ENCODE measurements around the gene EDNRB. TPM values are rescaled to one million over a fixed set of nuclear protein-coding genes. Genes with fewer than 3 reads are reported as not detected.

The EDNRB gene
- total RNA-seq, 1 experiment from 2014 or later: 55.8 TPM

GRCh38 chr13:77919246-77919920, 752 bp upstream of the EDNRB start (continued):
- TF ChIP-seq ZNF671 (CRISPR knock-in tag; IDR thresholded peaks at IDR 0.05) (no peak), CREB1 (CRISPR knock-in tag; IDR thresholded peaks at IDR 0.05) (no peak), ATF1 (CRISPR knock-in tag; IDR thresholded peaks at IDR 0.05) (no peak), GABPB1 (CRISPR knock-in tag; IDR thresholded peaks at IDR 0.05) (no peak), NFE2L1 (CRISPR knock-in tag; IDR thresholded peaks at IDR 0.05) (no peak), TEAD1 (CRISPR knock-in tag; IDR thresholded peaks at IDR 0.05) (0 out of 2 replicates have a peak, but pooled peaks have one; percentile 37), USF1 (CRISPR knock-in tag; IDR thresholded peaks at IDR 0.05) (peak; percentile 56; the same call in 1 of the 2 replicates), TEAD4 (CRISPR knock-in tag; IDR thresholded peaks at IDR 0.05) (no peak), ZNF121 (CRISPR knock-in tag; IDR thresholded peaks at IDR 0.05) (no peak), E2F1 (CRISPR knock-in tag; IDR thresholded peaks at IDR 0.05) (no peak), ZNF138 (CRISPR knock-in tag; conservative IDR thresholded peaks at IDR 0.05) (0 out of 2 replicates have a peak, but pooled peaks have one; percentile 11), FOXP1 (CRISPR knock-in tag; IDR thresholded peaks at IDR 0.05; ENCODE audit: borderline replicate concordance) (no peak), TP53 (CRISPR knock-in tag; IDR thresholded peaks at IDR 0.05) (no peak), GRHL2 (CRISPR knock-in tag; IDR thresholded peaks at IDR 0.05; ENCODE audit: insufficient replicate concordance, severe bottlenecking) (no peak), ZNF232 (CRISPR knock-in tag; IDR thresholded peaks at IDR 0.05) (no peak), ZBTB21 (CRISPR knock-in tag; IDR thresholded peaks at IDR 0.05; ENCODE audit: borderline replicate concordance) (no peak), EMX1 (CRISPR knock-in tag; IDR thresholded peaks at IDR 0.05) (no peak), CTCF (IDR thresholded peaks at IDR 0.05) (no peak), JAZF1 (CRISPR knock-in tag; IDR thresholded peaks at IDR 0.05) (no peak), NR1H2 (CRISPR knock-in tag; IDR thresholded peaks at IDR 0.05) (no peak), MYBL2 (CRISPR knock-in tag; IDR thresholded peaks at IDR 0.05) (peak; percentile 32; the same call in 1 of the 2 replicates), CBFB (CRISPR knock-in tag; IDR thresholded peaks at IDR 0.05; ENCODE audit: low read depth) (no peak), SOX15 (CRISPR knock-in tag; IDR thresholded peaks at IDR 0.05) (no peak), SP1 (CRISPR knock-in tag; conservative IDR thresholded peaks at IDR 0.05) (peak; percentile 10; the same call in 1 of the 2 replicates), FOXJ3 (CRISPR knock-in tag; IDR thresholded peaks at IDR 0.05; ENCODE audit: borderline replicate concordance) (no peak), CREM (CRISPR knock-in tag; IDR thresholded peaks at IDR 0.05) (no peak), SMAD3 (CRISPR knock-in tag; IDR thresholded peaks at IDR 0.05; ENCODE audit: borderline replicate concordance) (no peak), HMGXB4 (CRISPR knock-in tag; IDR thresholded peaks at IDR 0.05) (no peak), ETV6 (CRISPR knock-in tag; IDR thresholded peaks at IDR 0.05) (no peak), NR3C1 (CRISPR knock-in tag; conservative IDR thresholded peaks at IDR 0.05; ENCODE audit: low read depth) (no peak), NR2C2 (CRISPR knock-in tag; IDR thresholded peaks at IDR 0.05) (no peak)
- TF ChIP-seq, protein P1, sequence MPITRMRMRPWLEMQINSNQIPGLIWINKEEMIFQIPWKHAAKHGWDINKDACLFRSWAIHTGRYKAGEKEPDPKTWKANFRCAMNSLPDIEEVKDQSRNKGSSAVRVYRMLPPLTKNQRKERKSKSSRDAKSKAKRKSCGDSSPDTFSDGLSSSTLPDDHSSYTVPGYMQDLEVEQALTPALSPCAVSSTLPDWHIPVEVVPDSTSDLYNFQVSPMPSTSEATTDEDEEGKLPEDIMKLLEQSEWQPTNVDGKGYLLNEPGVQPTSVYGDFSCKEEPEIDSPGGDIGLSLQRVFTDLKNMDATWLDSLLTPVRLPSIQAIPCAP (CRISPR knock-in tag; IDR thresholded peaks at IDR 0.05): no peak
- TF ChIP-seq, protein P2, sequence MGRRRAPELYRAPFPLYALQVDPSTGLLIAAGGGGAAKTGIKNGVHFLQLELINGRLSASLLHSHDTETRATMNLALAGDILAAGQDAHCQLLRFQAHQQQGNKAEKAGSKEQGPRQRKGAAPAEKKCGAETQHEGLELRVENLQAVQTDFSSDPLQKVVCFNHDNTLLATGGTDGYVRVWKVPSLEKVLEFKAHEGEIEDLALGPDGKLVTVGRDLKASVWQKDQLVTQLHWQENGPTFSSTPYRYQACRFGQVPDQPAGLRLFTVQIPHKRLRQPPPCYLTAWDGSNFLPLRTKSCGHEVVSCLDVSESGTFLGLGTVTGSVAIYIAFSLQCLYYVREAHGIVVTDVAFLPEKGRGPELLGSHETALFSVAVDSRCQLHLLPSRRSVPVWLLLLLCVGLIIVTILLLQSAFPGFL (CRISPR knock-in tag; IDR thresholded peaks at IDR 0.05; ENCODE audit: borderline replicate concordance): no peak
- TF ChIP-seq, protein P3, sequence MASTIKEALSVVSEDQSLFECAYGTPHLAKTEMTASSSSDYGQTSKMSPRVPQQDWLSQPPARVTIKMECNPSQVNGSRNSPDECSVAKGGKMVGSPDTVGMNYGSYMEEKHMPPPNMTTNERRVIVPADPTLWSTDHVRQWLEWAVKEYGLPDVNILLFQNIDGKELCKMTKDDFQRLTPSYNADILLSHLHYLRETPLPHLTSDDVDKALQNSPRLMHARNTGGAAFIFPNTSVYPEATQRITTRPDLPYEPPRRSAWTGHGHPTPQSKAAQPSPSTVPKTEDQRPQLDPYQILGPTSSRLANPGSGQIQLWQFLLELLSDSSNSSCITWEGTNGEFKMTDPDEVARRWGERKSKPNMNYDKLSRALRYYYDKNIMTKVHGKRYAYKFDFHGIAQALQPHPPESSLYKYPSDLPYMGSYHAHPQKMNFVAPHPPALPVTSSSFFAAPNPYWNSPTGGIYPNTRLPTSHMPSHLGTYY (CRISPR knock-in tag; IDR thresholded peaks at IDR 0.05): no peak

Data from WTC11 (cell line).